OCI-LY3 (cell line): ENCODE results near the gene EMD.

Experiments used
- H2AFZ ChIP-seq: fragments of 200-600, 300-600 bp; shearing (Covaris generic); 2 replicates; pipeline ENCODE4 v1.6.0; 2014; ENCODE audit warnings: antibody characterized with exemption, low read depth, low read length
- H3K27ac ChIP-seq: fragments of 200-600, 300-600 bp; sonication (generic); 2 replicates; pipeline ENCODE4 v1.5.1; 2014; ENCODE audit warnings: mild to moderate bottlenecking, low read length, moderate library complexity, mixed read lengths
- H3K27me3 ChIP-seq: fragments of 200-600, 300-600 bp; sonication (generic); 2 replicates; pipeline ENCODE4 v1.6.1; 2014; ENCODE audit warnings: low read depth, low read length, mixed read lengths
- H3K36me3 ChIP-seq: fragments of 200-600, 300-600 bp; sonication (generic); replicated peaks from 2 replicates; pipeline ENCODE3; 2014; ENCODE audit warnings: low read depth, low read length, mixed read lengths
- H3K4me1 ChIP-seq: fragments of 300-600, 200-600 bp; sonication (generic); 2 replicates; pipeline ENCODE4 v1.6.1; 2014; ENCODE audit warnings: low read length, mixed read lengths
- H3K4me2 ChIP-seq: fragments of 200-600, 300-600 bp; sonication (generic); 2 replicates; pipeline ENCODE4 v1.6.1; 2014; ENCODE audit warnings: low read length, mixed read lengths
- H3K4me3 ChIP-seq: fragments of 300-600, 200-600 bp; sonication (generic); 2 replicates; pipeline ENCODE4 v1.5.1; 2014; ENCODE audit warnings: antibody characterized with exemption, mild to moderate bottlenecking, low read length, moderate library complexity
- H3K79me2 ChIP-seq: fragments of 300-600, 200-600 bp; shearing (Covaris generic); 2 replicates; pipeline ENCODE4 v1.6.1; 2014; ENCODE audit warnings: mild to moderate bottlenecking, low read length, mixed read lengths
- H3K9ac ChIP-seq: fragments of 300-600, 200-600 bp; shearing (Covaris generic); 2 replicates; pipeline ENCODE4 v1.6.0; 2014; ENCODE audit warnings: mild to moderate bottlenecking, low read length, moderate library complexity
- H3K9me3 ChIP-seq: fragments of 200-600, 300-600 bp; shearing (Covaris generic); 2 replicates; pipeline ENCODE4 v1.6.1; 2014; ENCODE audit warnings: low read length, mixed read lengths; ENCODE audit not compliant: insufficient read depth
- H4K20me1 ChIP-seq: fragments of 200-600, 300-600 bp; sonication (generic); 2 replicates; pipeline ENCODE4 v1.6.1; 2016; ENCODE audit warnings: low read length, mixed read lengths; ENCODE audit not compliant: insufficient read depth
- CTCF ChIP-seq: fragments of 200-600, 300-600 bp; sonication (generic); IDR thresholded peaks from 2 replicates; pipeline ENCODE4 v1.5.1; 2014; ENCODE audit warnings: antibody characterized with exemption, low read length, low read depth
- EZH2phosphoT487 ChIP-seq: fragments of 200-600 bp; shearing (Covaris generic); IDR thresholded peaks from 2 replicates; pipeline ENCODE4 v1.6.1; 2018; ENCODE audit warnings: antibody characterized with exemption, mixed run types, low read depth

Gene EMD

GRCh38 chrX:154354013-154354412, 25.1 kb upstream of the EMD start:
- Histone ChIP-seq H3K4me3 (no peak overlapping the region), H2AFZ (no peak overlapping the region)

DNA sequence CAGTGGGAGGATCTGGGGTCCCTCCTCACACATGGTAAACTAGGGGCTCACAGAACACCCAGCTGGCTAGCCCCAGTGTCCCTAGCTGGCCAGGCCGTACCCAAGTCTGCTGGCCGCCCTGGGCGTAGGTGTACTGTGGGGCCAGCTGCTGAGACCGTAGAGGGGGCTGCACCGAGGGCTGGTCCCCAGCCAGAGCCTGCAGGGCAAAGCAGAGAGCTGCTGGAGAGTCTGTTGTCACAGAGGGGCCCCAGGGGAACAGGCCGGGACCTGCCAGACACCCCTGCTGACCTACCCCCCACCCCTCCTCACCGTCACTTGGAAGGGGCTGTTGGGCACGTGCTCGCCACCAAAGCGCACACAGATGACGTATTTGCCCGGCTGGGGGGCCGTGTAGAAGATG, 24.6 kb upstream of the EMD start:
- Histone ChIP-seq H3K9me3 (no peaks in the 10 kb centered on the region), H3K4me2 (no peak overlapping the region), H2AFZ (no peak overlapping the region), H3K27me3 (no peaks in the 10 kb centered on the region), H3K36me3 (peaks cover 34% of the 10 kb centered on the region), H3K27ac (no peak overlapping the region), H3K4me1 (no peaks in the 10 kb centered on the region), H3K4me3 (no peak overlapping the region), H3K9ac (no peak overlapping the region), H4K20me1 (no peaks in the 10 kb centered on the region), H3K79me2 (no peaks in the 10 kb centered on the region)
- TF ChIP-seq EZH2phosphoT487, result no peak
- TF ChIP-seq CTCF, result no peak

More at GRCh38 chrX:154354013-154354412, 25.1 kb upstream of the EMD start:
- Histone ChIP-seq H3K4me1 (no peaks in the 10 kb centered on the region), H3K9ac (no peak overlapping the region), H3K4me2 (no peak overlapping the region), H3K27ac (no peak overlapping the region), H3K27me3 (no peaks in the 10 kb centered on the region), H3K36me3 (peaks cover 33% of the 10 kb centered on the region), H3K79me2 (no peaks in the 10 kb centered on the region), H3K9me3 (no peaks in the 10 kb centered on the region), H4K20me1 (no peaks in the 10 kb centered on the region)
- no peak for TF ChIP-seq EZH2phosphoT487
- TF ChIP-seq CTCF, result no peak

- H3K27ac ChIP-seq, result no peak overlapping the region
- H2AFZ ChIP-seq, result no peak overlapping the region
- no peak for TF ChIP-seq EZH2phosphoT487
- no peak for TF ChIP-seq CTCF
- H3K4me3 ChIP-seq, result no peak overlapping the region
- H3K79me2 ChIP-seq, result no peaks in the 10 kb centered on the region
- H3K4me1 ChIP-seq, result no peaks in the 10 kb centered on the region
- no peaks in the 10 kb centered on the region for H4K20me1 ChIP-seq
- H3K9ac ChIP-seq, result no peak overlapping the region
- no peaks in the 10 kb centered on the region for H3K9me3 ChIP-seq
- no peak overlapping the region for H3K4me2 ChIP-seq
- no peaks in the 10 kb centered on the region for H3K27me3 ChIP-seq
- peaks cover 34% of the 10 kb centered on the region for H3K36me3 ChIP-seq
These were observed 23.9 kb upstream of the EMD start for GRCh38 chrX:154355094-154355775.

DNA sequence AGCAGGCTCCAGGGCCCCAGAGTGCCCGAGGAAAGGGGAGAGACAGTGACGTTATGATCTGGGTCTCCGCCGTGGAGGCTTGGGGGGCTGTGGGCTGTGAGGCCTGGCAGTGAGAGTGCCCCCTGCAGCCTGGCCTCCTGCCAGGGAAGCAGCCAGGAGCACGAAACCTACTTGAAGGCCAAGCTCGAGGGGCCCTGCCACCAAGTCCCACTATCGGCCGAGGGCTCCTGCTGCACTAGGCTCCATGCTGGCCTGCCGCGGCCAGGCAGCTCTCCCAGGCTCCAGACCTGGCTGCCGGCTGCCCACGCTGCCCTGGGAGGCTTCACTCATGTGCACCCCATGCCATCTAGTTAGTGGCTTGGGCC, 23.3 kb upstream of the EMD start:
- Histone ChIP-seq H2AFZ (no peak overlapping the region), H3K79me2 (no peaks in the 10 kb centered on the region), H3K27me3 (no peaks in the 10 kb centered on the region), H4K20me1 (no peaks in the 10 kb centered on the region), H3K4me2 (no peak overlapping the region), H3K27ac (no peak overlapping the region), H3K4me3 (no peak overlapping the region), H3K36me3 (peaks cover 30% of the 10 kb centered on the region), H3K9me3 (no peaks in the 10 kb centered on the region), H3K9ac (no peak overlapping the region), H3K4me1 (no peaks in the 10 kb centered on the region)
- TF ChIP-seq CTCF, result no peak
